ENCODE results near the gene TCF7L2.

- TF ChIP-seq CTCF (conservative IDR thresholded peaks at IDR 0.05 in 1 of 2, IDR thresholded peaks at IDR 0.05 in 1 of 2; ENCODE audit: extremely low read depth in 1 of 2, insufficient read depth in 1 of 2, low read depth in 1 of 2, low read length in 2 of 2) (no peak), EZH2 (IDR thresholded peaks at IDR 0.05; ENCODE audit: borderline replicate concordance, low read length) (no peak)
These were observed 177.8 kb downstream of the TCF7L2 start for GRCh38 chr10:113127901-113128283.

Data from mammary epithelial cell (primary cell).